HCT116 (cell line): ENCODE measurements around the gene ZNF423. TPM values are rescaled to one million over a fixed set of nuclear protein-coding genes. Genes with fewer than 3 reads are reported as not detected.

Experiments used
- ATAC-seq: fragments of 200-7000 bp; cut with Tn5 transposase; 2 replicates; pipeline ENCODE4 v1.9.1; 2020; ENCODE audit warnings: mild to moderate bottlenecking, moderate library complexity
- BruUV-seq: library from RNA; stranded (reverse); fragments of 400-500 nt; replicated peaks from 2 replicates; lab custom pipeline; 2021; lab: Mats Ljungman, UMichigan
- CTCF ChIA-PET: fragments of 300-600 bp; sonication (Branson Sonifier 250); formaldehyde crosslinking; loops from one replicate; lab custom pipeline; 2021; ENCODE audit warnings: antibody characterized with exemption; lab: Charles Lee
- POLR2A ChIA-PET: fragments of 300-600, 350-600 bp; sonication (Branson Sonifier 250); formaldehyde crosslinking; loops from one replicate; lab custom pipeline; 2021; ENCODE audit warnings: antibody characterized with exemption; lab: Charles Lee
- RAD21 ChIA-PET, 2 experiments: fragments of 300-600 bp; sonication (Branson Sonifier 250); formaldehyde crosslinking; loops; one replicate each; lab custom pipeline; 2023; ENCODE audit warnings: low total read pairs in 2 of 2; ENCODE audit not compliant: uncharacterized antibody in 2 of 2, unreplicated experiment in 2 of 2, low non-redundant PET in 1 of 2; lab: Charles Lee
- DNase-seq: peaks from one replicate; pipeline ENCODE4 v3.0.0-alpha.2; 2010; ENCODE audit warnings: low read depth, low spot score
- H2AFZ ChIP-seq: fragments of 200-600 bp; shearing (Covaris generic), sonication (generic); 2 replicates; pipeline ENCODE4 v1.6.1; 2017; ENCODE audit warnings: low read depth, mixed run types, mixed read lengths, antibody characterized with exemption, low read length; ENCODE audit not compliant: poor library complexity, severe bottlenecking
- H3K27ac ChIP-seq: 2 replicates; pipeline ENCODE4 v1.5.1; 2012; ENCODE audit warnings: low read depth, low read length
- H3K27me3 ChIP-seq: fragments of 200-600 bp; sonication (generic); 2 replicates; pipeline ENCODE4 v1.6.1; 2016; ENCODE audit warnings: mixed run types, low read length, mixed read lengths; ENCODE audit not compliant: insufficient read depth
- H3K36me3 ChIP-seq, 2 experiments: fragments of 200-500 bp in 1 of 2; fragments of 200-600 bp in 1 of 2; sonication (Bioruptor generic) in 1 of 2; sonication (generic) in 1 of 2; 2 replicates each; pipeline versions ENCODE4 v1.5.1 to v1.6.1; 2014 to 2016; ENCODE audit warnings: low read length in 2 of 2, inconsistent platforms in 1 of 2, mixed read lengths in 1 of 2, mixed run types in 1 of 2; ENCODE audit not compliant: insufficient read depth in 2 of 2, control insufficient read depth in 1 of 2
- H3K4me1 ChIP-seq, 2 experiments: fragments of 200-600 bp in 1 of 2; sonication (generic) in 1 of 2; 2 replicates each; pipeline versions ENCODE4 v1.5.1 to v1.6.1; 2012 to 2017; ENCODE audit warnings: low read length in 2 of 2, inconsistent platforms in 1 of 2, mild to moderate bottlenecking in 1 of 2, mixed read lengths in 1 of 2, mixed run types in 1 of 2, moderate library complexity in 1 of 2; ENCODE audit not compliant: insufficient read depth in 2 of 2, control insufficient read depth in 1 of 2
- H3K4me2 ChIP-seq: fragments of 200-600 bp; sonication (generic); 2 replicates; pipeline ENCODE4 v1.6.1; 2017; ENCODE audit warnings: mixed run types, low read length, mixed read lengths
- H3K4me3 ChIP-seq, 2 experiments: fragments of 200-600 bp in 1 of 2; sonication (generic) in 1 of 2; replicated peaks in 1 of 2; 2 replicates each; pipeline ENCODE4 v1.5.1; 2011 to 2016; ENCODE audit warnings: low read length in 2 of 2, control low read depth in 1 of 2, low read depth in 1 of 2, mild to moderate bottlenecking in 1 of 2, mixed read lengths in 1 of 2, mixed run types in 1 of 2
- H3K79me2 ChIP-seq: fragments of 200-600 bp; sonication (generic); 2 replicates; pipeline ENCODE4 v1.6.1; 2017; ENCODE audit warnings: mild to moderate bottlenecking, mixed run types, low read length, moderate library complexity, mixed read lengths; ENCODE audit not compliant: insufficient read depth
- H3K9ac ChIP-seq: fragments of 200-600 bp; sonication (generic); 2 replicates; pipeline ENCODE4 v1.6.1; 2016; ENCODE audit warnings: low read length, mixed read lengths
- H3K9me2 ChIP-seq: fragments of 200-600 bp; sonication (generic), shearing (Covaris generic); 2 replicates; pipeline ENCODE4 v1.6.1; 2017; ENCODE audit warnings: mixed run types, mild to moderate bottlenecking, moderate library complexity; ENCODE audit not compliant: insufficient read depth
- H3K9me3 ChIP-seq, 2 experiments: fragments of 200-500 bp in 1 of 2; fragments of 200-600 bp in 1 of 2; sonication (Bioruptor generic) in 1 of 2; sonication (generic) in 1 of 2; 2 replicates each; pipeline ENCODE4 v1.6.1; 2014 to 2017; ENCODE audit warnings: low read length in 2 of 2, mixed read lengths in 2 of 2, inconsistent platforms in 1 of 2, low read depth in 1 of 2, mild to moderate bottlenecking in 1 of 2, mixed run types in 1 of 2, moderate library complexity in 1 of 2; ENCODE audit not compliant: control insufficient read depth in 1 of 2, insufficient read depth in 1 of 2
- H4K20me1 ChIP-seq: fragments of 200-600 bp; sonication (generic), shearing (Covaris generic); 2 replicates; pipeline ENCODE4 v1.6.1; 2017; ENCODE audit warnings: mixed run types, mild to moderate bottlenecking, moderate library complexity; ENCODE audit not compliant: insufficient read depth
- CTCF ChIP-seq, 3 experiments: fragments of 200-600 bp in 1 of 3; sonication (generic) in 1 of 3; IDR thresholded peaks in 2 of 3; conservative IDR thresholded peaks in 1 of 3; 2 replicates each; pipeline ENCODE4 v1.5.1; 2012 to 2017; ENCODE audit warnings: low read depth in 2 of 3, low read length in 2 of 3, antibody characterized with exemption in 1 of 3, borderline replicate concordance in 1 of 3, control low read depth in 1 of 3, mild to moderate bottlenecking in 1 of 3, mixed read lengths in 1 of 3, mixed run types in 1 of 3, moderate library complexity in 1 of 3; ENCODE audit not compliant: insufficient read depth in 1 of 3
- EGR1 ChIP-seq: IDR thresholded peaks from 2 replicates; pipeline ENCODE4 v1.6.1; 2012; ENCODE audit warnings: low read depth
- ELF1 ChIP-seq: IDR thresholded peaks from 2 replicates; pipeline ENCODE4 v1.6.1; 2012; ENCODE audit warnings: low read depth, borderline replicate concordance
- EZH2 ChIP-seq: fragments of 200-600 bp; sonication (generic); IDR thresholded peaks from 2 replicates; pipeline ENCODE4 v1.6.1; 2017; ENCODE audit warnings: antibody characterized with exemption, mixed run types
- EZH2phosphoT487 ChIP-seq: fragments of 200-600 bp; IDR thresholded peaks from 2 replicates; pipeline ENCODE4 v1.6.1; 2018; ENCODE audit warnings: antibody characterized with exemption, borderline replicate concordance
- FOSL1 ChIP-seq: IDR thresholded peaks from 2 replicates; pipeline ENCODE4 v1.6.1; 2012; ENCODE audit warnings: low read depth
- POLR2A ChIP-seq: IDR thresholded peaks from 2 replicates; pipeline ENCODE4 v1.7.0; 2011; ENCODE audit warnings: borderline replicate concordance; ENCODE audit not compliant: insufficient read depth, insufficient read length; ENCODE audit errors: extremely low read depth
- POLR2AphosphoS5 ChIP-seq: IDR thresholded peaks from 2 replicates; pipeline ENCODE4 v1.6.1; 2011; ENCODE audit warnings: mild to moderate bottlenecking, low read depth, low read length, moderate library complexity
- RAD21 ChIP-seq: IDR thresholded peaks from 2 replicates; pipeline ENCODE4 v1.6.1; 2012; ENCODE audit warnings: low read depth, mild to moderate bottlenecking
- REST ChIP-seq: IDR thresholded peaks from 2 replicates; pipeline ENCODE4 v1.6.1; 2012; ENCODE audit warnings: low read depth
- SIN3A ChIP-seq: IDR thresholded peaks from 2 replicates; pipeline ENCODE4 v1.6.1; 2012; ENCODE audit warnings: low read depth
- SRF ChIP-seq: IDR thresholded peaks from 2 replicates; pipeline ENCODE4 v1.6.1; 2012; ENCODE audit warnings: low read depth
- TCF7L2 ChIP-seq: IDR thresholded peaks from 2 replicates; pipeline ENCODE4 v1.7.0; 2011; ENCODE audit warnings: borderline replicate concordance, inconsistent platforms; ENCODE audit not compliant: insufficient read depth, insufficient read length; ENCODE audit errors: extremely low read depth
- YY1 ChIP-seq: IDR thresholded peaks from 2 replicates; pipeline ENCODE4 v1.6.1; 2011; ENCODE audit warnings: low read length, low read depth, moderate library complexity, mild to moderate bottlenecking; ENCODE audit not compliant: insufficient replicate concordance; ENCODE audit errors: extremely low read depth
- ZBTB33 ChIP-seq: IDR thresholded peaks from 2 replicates; pipeline ENCODE4 v1.6.1; 2011; ENCODE audit warnings: mild to moderate bottlenecking, low read length, moderate library complexity; ENCODE audit not compliant: insufficient replicate concordance; ENCODE audit errors: extremely low read depth
- ZFX ChIP-seq: fragments of 450-650 bp; IDR thresholded peaks from 2 replicates; pipeline ENCODE4 v1.6.1; 2017
- ZNF274 ChIP-seq: fragments of 200-500 bp; sonication (Bioruptor generic); IDR thresholded peaks from 2 replicates; pipeline ENCODE4 v1.6.1; 2014; ENCODE audit warnings: mild to moderate bottlenecking, low read depth, low read length, inconsistent platforms
- intact Hi-C: fragments of 100-400 bp; cut with micrococcal nuclease; formaldehyde crosslinking; loops from 2 replicates; pipeline ENCODE4 v1.10.0; 2022
- total RNA-seq: library from RNA; stranded (reverse); gene quantifications from one replicate; pipeline ENCODE4 v1.2.1, GENCODE V29; 2021; ENCODE audit not compliant: unreplicated experiment

Gene ZNF423
- total RNA-seq, 1 experiment from 2014 or later: 0.22 TPM

- BruUV-seq: no TSS peak
- H3K4me2 ChIP-seq: no peak overlapping the region
- ATAC-seq (no peak), DNase-seq (no peak)
- H2AFZ ChIP-seq: no peak overlapping the region
- CTCF ChIA-PET: no interaction called here
- no peak overlapping the region for H3K9ac ChIP-seq
- intact Hi-C loops: no loop called here
- peaks cover 8% of the 10 kb centered on the region; the same call in 1 of the 2 replicates for H3K27me3 ChIP-seq
- H4K20me1 ChIP-seq: no peaks in the 10 kb centered on the region; the same call in 1 of the 2 replicates
- POLR2A ChIA-PET: no interaction called here
- TF ChIP-seq SRF (no peak), FOSL1 (no peak), EZH2phosphoT487 (no peak), ZBTB33 (no peak), RAD21 (no peak), ELF1 (no peak), YY1 (no peak), EGR1 (no peak), REST (no peak), ZNF274 (no peak), ZFX (no peak), TCF7L2 (no peak), SIN3A (no peak), CTCF (IDR thresholded peaks at IDR 0.05 in 2 of 3, conservative IDR thresholded peaks at IDR 0.05 in 1 of 3; ENCODE audit: borderline replicate concordance in 1 of 3, insufficient read depth in 1 of 3, low read depth in 2 of 3, low read length in 2 of 3) (no peak), POLR2A (no peak), EZH2 (no peak), POLR2AphosphoS5 (no peak)
- RAD21 ChIA-PET: no interaction called here
- peaks cover 7% of the 10 kb centered on the region in 2 experiments; a peak in 3 of 4 replicates for H3K4me1 ChIP-seq
- H3K4me3 ChIP-seq: no peak overlapping the region
- no peaks in the 10 kb centered on the region for H3K79me2 ChIP-seq
- H3K9me2 ChIP-seq: no peaks in the 10 kb centered on the region
- no peak overlapping the region for H3K27ac ChIP-seq
- no peaks in the 10 kb centered on the region for H3K36me3 ChIP-seq
- no peaks in the 10 kb centered on the region for H3K9me3 ChIP-seq
Observed at GRCh38 chr16:49745311-49745747, 110.6 kb downstream of the ZNF423 start.
